HCEC 1CT (cell line): ENCODE measurements around the gene SERPIND1.
"Not testable (repeated sequence)": the region's sequence is repeated elsewhere in the genome, so short reads cannot be mapped to it uniquely, and the experiment has no call there.

ENCODE experiments used
- DNase-seq: peaks from one replicate; pipeline ENCODE4 v3.0.0-alpha.2; 2017

SERPIND1 gene, protein sequence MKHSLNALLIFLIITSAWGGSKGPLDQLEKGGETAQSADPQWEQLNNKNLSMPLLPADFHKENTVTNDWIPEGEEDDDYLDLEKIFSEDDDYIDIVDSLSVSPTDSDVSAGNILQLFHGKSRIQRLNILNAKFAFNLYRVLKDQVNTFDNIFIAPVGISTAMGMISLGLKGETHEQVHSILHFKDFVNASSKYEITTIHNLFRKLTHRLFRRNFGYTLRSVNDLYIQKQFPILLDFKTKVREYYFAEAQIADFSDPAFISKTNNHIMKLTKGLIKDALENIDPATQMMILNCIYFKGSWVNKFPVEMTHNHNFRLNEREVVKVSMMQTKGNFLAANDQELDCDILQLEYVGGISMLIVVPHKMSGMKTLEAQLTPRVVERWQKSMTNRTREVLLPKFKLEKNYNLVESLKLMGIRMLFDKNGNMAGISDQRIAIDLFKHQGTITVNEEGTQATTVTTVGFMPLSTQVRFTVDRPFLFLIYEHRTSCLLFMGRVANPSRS

DNA sequence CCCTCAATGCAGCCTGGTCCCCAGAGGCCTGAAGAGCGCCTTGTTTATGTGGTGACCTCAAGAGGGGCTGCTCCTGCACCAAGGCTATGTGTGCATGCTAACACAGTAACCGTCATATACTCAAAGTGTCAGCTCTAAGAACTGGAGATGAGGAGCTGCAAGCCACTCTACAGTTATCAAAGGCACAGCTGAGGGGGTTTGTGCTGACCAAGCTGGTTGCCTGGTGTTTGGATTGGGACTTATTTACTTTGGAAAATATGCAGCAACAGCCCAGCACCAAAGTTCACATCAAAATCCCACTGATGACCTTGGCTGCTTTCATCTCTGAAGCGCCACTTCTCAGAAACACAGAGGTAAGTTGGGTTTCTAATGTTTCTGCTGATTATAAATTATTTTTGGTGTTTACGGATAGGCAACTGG is at the start of gene SERPIND1:
TSS of gene SERPIND1 (plus strand) at position 321 of the 420 bp plus-strand sequence. CDS start 5,200 bp downstream, outside the sequence.
- DNase-seq = no peak

DNA sequence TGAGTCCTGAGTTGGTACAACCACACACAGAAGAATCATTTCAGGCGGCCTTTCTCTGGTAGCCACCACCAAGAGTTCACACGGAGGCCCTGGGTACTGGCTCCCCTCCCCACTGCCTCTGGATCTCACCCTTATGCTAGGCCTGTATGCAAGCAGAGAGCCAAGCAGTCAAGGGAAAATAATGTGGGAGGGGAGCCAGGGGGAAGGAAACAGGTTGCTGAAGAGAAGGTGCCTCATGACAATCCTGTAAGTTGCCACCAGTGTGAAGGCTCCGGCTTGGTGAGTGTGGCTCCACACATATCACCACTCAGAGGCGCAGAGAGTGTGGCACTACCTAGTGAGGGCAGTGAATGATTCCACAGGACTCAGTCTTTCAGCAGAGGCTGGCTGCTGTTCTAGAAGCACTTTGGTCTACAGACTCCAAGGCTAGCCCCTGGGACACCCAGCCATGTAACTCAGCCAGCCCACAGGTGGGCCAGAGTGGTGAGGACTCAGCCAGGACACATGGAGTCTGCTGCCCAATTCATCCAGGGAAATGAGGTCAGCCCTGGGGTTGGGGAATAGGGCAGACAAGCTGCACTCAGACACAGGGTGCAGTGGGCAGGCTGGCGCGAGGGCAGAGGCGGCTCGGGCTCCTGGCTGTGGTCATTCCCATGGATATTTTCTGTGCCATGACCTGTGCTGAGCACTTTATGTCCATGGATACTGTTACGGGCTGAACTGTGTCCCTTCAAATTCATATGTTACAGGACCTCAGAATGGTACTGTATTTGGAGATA is 49.0 kb upstream of the SERPIND1 start:
- no peak for DNase-seq

DNA sequence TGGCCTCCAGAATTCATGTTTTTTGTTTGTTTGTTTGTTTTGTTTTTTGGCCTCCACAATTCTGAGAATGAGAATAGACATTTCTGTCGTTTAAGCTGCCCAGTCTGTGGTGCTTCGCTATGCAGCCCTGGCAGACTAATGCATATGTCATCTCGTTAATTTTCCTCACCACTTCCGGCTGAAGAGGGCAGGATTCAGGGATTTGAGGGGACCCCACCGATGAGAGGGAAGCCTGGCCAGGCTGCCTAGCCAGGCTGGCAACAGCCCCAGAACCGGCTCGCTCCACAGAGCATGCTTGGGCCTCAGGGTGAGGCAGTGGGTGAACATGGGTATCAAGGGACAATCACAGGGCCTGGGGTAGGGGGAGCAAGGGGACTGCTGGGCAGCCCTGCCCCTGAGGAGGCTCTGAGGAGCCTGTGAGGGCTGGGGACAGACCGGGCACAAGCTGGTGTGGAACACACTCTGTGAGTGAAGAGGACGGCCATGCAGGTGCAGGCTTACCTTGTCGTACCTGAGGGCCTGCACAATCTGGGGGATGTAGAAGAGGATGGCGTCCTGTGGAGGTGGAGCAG is 47.8 kb upstream of the SERPIND1 start:
- DNase-seq = no peak

DNA sequence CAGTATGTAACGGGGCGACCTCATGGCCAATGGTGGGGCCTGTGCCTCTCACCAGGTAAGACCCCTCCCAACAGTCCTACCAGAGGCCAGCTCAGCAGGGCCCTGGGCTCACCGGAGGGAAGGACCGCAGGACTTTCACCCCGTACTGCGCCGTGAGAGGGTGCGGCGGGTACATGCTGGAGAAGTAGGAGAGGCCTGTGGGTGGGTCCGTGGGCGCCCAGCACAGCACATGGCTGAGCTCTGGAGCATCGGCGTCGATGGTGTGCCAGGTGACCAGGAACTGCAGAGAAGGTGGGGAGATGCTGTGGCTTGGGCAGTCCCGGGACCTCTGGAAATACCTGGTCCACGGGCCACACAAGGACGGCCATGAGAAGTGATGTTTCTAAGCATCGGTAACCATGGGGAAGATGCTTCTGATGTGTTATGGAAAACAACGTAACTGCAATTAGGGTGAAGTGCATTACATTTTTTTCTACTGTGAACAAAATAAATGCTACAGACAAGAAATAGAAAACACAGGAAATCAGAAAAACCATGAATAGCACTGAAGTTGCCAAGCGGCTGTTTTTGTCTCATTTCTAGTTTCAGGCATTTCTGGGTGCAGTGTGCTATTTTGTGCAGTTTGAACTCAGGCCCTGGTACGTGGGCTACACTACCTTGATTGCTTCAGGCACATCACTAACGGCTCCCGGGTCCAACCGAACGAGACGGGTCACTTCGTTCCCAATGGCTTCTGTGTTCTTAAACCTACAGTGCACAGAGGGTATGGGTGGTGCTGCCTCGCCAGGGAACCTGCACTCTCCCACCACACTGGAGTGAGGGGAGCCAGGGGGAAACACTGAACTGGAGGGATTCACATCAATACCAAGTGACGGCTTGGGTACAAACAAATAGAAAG is 46.5 kb upstream of the SERPIND1 start:
- no peak for DNase-seq

DNA sequence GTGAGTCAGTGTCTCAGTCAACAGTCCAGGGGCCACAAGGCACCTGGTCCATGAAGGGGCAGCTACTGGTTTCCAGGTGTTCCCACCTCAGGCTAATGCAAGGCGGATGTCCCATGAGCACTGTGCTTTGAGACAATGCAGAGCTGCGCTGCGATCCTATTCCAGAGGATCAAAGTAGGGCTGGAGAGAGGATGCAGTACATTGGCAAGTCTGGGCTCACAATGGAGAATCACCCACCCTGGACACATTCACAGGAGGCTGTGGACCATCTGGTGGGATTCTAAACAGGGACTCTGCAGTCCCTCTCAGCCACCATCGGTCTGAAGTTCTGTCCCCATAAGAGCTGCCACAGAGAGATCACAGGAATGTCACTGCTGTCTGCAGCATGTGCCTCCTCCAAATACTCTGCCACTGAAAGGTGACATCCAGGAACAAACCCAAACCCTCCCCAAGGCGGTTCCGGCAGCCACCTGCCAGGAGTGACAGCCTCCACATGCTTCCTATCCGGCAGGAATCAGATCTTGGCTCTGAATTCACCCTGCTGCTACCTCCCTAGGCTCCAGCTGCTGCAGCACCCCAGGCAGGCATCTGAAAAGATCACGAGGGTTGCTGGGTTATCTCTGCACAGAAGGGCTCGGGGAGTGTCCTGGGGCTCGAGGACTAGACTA is 45.3 kb upstream of the SERPIND1 start:
- DNase-seq = no peak

DNA sequence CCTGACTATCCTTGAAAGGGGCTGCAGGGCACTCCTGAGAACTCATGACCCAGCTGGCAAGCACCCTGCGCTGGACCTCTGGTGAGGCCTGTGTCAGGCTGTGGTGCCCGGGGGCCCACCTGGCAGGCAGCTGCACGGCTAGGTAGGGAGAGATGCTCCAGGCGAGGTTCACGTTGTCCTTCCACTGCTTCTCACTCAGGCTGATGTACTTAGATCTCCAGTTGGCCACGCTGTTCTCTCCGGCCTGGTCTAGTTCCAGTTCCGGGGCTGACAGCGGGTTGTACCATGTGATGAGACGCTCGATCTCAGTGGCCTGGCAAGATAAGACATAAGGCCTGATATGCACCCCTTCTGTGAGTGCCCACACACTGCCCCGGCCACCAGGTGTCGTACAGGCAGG is 44.7 kb upstream of the SERPIND1 start:
- DNase-seq = no peak

DNA sequence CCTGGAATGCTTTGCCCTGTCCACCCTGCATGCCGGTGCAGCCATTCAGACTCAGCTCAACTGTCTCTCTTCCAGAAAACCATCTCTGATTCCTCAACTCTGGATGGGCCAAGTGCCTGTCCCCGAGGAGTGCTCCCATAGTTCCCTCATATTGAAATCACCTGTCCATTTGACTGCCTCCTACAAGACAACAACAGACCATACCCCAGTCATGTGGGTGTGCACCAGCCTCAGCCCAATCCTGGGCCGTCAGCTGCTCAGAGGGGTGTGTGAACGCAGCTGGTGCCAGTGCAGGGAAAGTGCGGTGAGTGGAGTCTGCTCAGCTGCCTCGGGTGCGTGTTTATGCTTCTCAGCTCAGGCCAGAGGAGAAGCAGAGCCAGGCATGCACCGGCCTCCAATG is 41.5 kb upstream of the SERPIND1 start:
- not testable (repeated sequence) for DNase-seq

DNA sequence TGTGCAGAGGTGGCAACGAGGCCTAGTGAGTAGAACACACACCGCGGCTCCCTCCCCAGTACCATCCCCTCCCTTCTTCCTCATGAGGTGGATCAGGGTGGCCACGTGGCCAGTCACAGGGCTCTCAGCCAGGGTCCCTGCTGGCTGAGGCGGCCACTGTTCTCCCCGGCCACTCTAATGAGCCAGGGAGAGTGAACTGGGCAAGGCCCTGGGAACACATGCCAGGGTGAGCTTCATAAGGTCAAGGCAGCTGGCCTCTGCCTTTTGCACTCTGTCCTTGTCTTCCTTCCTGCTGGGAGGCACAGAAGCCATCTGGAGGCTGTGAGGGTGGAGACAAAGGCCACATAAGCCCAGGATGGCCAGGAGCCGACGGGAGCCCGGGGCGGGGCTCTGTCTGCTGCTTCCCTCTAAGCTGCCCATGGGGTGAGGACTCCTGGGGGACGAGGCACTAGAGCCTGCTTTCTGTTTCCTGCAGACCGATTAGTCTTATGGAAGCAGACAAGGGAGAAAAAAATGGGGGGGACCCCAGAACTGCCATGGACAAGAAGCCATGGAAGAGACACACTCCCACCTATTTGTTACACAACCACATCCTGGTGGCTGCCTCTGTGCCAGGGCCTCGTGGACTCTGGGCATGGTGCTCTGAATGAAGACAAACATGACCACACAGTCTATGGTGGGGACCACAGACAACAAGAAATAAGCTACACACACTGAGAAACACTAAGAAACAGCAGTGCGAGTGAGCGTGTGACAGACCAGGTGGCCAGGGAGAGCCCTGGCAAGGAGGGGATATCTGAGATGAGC is 38.4 kb upstream of the SERPIND1 start:
- DNase-seq = not testable (repeated sequence)

DNA sequence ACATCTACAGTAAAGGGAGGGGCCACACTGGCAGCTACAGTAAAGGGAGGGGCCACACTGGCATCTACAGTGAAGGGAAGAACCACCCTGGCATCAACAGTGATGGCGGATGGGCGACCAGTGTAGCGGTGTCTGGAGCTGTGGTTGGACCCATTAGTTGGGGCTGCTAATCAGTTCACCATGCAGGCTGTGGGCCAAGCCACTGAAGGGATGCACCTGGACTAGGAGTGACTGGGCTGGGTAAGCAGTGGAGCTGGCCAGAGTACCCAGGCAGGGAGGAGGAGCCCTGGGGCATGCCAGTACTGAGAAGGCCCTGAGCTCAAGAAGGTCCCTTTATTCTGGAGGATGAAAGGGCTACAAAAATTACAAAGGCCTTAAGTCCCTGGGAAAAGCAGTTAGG is 37.0 kb upstream of the SERPIND1 start:
- DNase-seq = not testable (repeated sequence)

DNA sequence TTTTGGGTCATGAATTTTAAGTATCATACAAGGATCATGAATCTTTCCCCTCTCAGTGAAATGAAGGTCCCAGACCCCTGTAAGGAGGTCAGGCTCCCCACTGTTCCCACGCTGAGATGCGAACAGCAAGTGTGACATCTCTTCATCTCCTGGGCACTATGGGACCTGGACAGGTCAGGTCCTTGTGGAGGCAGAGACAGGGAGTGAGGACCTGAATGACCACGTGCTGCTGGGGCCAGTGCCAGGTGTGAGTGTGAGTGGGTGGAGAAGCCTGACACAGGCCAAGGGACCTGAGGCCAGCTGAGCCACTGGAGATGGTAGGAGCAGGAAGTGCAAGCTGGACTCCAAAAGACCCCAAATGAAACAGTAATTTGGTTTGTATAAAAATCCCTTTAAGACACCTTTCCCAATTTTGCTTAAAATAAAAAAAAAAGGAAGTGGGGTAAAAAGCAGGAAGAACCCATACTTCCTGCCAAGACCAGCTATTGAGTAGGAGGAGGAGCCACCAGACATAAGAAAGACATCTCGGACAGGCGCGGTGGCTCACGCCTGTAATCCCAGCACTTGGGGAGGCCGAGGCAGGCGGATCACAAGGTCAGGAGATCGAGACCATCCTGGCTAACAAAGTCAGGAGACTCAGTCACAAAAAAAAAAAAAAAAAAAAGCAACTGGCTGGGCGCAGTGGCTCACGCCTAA is 35.4 kb upstream of the SERPIND1 start:
- no peak for DNase-seq

DNA sequence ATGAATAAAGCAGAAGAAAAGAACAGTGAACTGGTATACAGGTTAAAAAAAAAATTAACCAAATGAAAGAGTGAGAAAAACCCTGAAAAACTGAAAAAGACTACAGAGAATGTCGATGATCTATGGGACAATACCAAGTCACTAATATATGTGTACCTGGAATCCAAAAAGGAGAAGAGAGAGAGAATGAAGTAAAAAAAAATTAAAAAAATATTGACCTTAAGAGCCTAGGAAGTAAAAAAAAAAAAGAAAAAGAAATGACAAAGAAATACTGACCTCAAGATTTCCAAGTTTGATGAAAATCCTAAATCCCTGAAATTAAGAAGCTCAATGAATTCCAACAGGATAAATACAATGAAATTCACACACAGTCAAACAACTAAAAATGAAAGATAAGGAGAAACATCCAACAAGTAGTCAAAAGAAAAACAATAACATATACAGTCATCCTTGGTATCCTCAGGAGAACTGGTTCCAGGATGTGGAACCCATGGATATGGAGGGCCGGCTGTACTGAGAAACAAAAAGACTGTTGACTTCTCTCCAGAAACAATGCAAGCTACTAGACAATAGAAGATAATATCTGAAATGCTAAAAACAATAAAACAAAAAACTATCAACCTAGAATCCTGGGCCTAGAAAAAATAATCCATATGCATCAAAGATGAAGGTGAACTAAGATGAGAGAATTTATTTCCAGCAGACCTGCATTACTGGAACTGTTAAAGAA is 33.5 kb upstream of the SERPIND1 start:
- DNase-seq = no peak

DNA sequence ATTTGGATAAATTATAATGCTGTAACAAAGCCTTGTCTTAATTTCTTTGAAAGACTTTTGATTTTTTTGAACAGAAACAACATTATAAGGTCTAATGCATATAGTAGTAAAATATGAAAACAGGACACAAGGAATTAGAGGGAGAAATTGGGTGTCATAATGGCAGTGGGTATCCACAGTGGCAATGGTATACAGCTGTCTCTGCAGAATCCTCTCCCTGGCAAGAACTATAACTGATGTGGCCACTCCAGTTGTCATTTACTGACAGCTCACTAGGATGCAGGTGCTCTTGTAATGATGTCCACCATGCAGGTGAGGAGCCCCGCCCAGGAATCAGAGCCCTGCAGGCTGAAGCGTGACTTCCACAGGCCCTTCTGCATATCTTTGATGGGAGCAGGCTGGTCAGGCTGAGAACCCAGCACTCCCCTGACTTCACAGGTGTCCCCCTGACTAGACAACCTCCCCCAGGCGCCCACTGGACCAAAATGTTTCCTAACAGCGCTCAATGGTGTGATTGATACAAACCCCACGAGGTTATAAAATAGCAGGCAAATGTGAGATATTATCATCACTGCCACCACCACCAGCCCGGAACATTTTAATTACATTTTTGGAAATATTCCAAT is 32.8 kb upstream of the SERPIND1 start:
- no peak for DNase-seq

DNA sequence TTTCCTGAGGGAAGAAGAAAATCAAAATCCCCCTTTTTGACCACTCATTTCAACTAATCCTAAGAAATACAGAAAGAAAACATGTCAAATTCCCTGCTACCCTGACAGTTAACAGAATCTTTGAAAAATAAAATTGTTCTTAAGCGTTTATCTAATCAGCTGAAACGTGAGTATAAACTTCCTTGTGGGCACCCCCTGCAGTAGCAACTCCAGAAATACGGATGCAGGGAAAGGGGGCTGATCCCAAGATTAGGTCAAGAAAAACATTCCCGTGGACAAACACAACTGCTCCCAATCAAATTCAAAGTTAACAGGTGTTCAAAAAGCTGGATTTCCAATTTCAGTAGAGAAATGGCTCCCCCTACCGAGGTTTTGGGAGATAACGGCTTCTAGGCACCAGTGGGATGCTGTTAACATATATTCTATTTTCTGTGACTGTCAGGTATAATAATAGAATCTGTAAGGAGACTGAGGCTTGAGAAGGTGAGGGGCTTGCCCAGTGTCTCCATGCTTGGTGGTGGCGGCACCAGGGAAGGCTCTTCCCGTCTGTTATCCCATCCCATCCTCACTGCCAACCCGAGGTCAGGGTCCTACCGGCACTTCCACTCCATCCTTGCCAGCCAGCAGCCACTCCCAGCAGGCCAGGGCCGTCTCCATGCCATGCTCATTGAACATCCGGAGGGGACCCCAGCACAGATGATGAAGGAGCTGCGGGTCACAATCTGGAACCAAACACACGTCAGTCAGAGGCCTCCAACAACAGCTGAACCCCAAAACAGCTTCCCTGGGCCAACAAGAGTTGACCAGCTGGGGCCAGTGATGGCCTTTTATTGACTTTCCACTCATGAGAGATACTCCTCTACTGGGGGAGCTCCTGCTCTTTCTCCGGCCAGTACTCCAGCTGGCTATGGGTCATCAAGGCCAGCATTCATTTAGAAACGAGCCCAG is 32.0 kb upstream of the SERPIND1 start:
- peak; percentile 21 for DNase-seq

DNA sequence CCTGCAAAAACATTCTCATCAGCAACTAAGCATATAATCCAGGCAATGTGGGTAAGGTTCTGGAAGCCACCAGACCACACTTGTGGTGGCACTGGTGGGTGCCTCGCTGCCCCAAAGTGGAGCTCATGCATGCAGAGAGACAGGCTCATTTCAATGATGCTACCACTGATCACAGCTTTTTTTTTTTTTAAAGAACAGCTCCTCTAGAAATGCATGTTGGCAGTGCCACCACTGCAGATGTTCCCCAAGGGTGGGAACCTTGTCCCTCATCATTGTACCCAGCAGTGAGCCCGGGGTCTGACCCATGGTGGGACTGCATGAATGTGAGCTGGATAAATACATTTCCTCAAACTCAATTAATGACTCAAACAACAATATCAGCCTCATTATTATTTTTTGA is 31.1 kb upstream of the SERPIND1 start:
- DNase-seq = no peak

DNA sequence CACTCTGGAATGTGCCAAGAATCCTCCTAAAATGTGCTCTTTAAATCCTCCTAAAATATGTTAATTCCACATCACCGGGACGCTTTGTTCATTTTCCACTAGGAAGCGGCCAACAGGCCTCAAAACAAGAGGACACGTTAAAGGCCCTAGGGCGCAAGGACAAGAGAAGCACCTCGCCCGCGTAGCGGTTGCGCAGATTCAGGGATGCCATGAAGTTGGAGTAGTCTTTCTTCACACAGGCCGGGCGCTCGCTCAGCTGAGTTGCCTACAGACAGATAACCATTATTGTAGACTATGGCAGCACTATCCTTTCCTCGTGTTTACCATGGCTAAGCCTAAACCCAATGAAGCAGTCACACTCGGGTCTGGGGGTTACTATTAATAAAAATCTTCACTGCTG is 29.5 kb upstream of the SERPIND1 start:
- no peak for DNase-seq

DNA sequence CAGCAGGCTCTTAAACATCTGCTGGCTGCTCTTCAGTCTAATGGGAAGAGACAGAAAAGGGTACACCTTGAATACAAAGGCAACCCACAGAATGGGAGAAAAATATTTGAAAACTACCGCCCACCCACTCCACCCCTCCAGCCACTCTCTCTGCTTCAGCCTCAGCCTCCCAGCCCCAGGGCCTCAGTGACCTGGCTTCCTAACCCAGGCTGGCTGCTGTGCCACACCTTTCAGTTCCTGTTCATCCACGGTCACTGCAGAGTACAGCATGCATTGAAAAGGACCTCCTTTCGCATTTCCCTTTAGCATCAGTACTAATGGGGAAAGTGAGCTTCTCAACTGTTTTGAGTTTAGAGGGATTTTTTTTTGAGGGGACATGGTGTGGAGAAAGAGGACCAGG is 28.8 kb upstream of the SERPIND1 start:
- DNase-seq = no peak

DNA sequence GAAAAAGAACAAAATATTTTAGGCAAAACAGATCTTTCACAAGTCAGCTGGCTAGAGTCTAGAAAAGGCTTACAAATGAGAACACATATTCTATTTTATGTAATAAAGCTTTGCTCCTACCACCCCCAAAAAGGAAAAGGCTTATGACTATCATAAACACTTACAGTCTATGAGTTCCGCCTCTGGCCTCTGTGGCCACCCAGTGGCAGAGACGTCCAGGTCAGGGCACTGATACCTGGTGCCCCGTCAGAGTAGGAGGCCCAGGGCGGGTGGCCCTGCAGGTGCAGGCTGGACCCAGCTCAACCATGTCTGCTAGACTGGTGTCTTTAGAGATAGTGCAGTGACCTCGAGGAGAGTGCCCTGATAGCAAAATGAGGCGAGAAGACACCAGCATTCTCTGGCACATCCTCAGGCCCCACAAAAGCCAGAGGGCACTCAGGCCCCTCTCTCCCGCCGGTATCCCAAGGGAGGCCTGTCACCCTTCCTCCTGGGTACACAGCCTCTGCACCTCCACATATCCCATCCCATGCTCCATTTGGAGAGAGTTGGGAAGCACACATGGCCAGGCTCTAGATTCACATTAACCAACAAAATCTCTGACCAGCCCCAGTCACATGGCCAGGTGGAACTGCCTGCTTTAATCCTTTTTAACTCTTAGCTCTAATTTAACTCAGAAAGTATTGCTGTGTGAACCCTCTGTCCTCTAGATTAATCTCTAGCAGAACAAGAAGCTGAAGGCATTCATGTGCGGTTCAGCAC is 27.3 kb upstream of the SERPIND1 start:
- DNase-seq = no peak
